HS-27A (cell line): ENCODE measurements around the gene ECHDC3.
"Not testable (repeated sequence)": the region's sequence is repeated elsewhere in the genome, so short reads cannot be mapped to it uniquely, and the experiment has no call there.

ENCODE experiments used
- DNase-seq: peaks from one replicate; pipeline ENCODE4 v3.0.0-alpha.2; 2012; ENCODE audit warnings: low read depth, missing footprints

Gene ECHDC3

GRCh38 chr10:11742009-11742778 is at the start of gene ECHDC3:
TSS of gene ECHDC3 (plus strand) at chr10:11742382. CDS start at chr10:11742577, 195 bp downstream.
- no peak for DNase-seq

GRCh38 chr10:11693376-11693775 is 48.8 kb upstream of the ECHDC3 start:
- no peak for DNase-seq

GRCh38 chr10:11695779-11696178 is 46.4 kb upstream of the ECHDC3 start:
- no peak for DNase-seq

- no peak for DNase-seq
Measured at GRCh38 chr10:11697718-11698527, 44.3 kb upstream of the ECHDC3 start.

GRCh38 chr10:11698691-11699549 is 43.3 kb upstream of the ECHDC3 start:
- DNase-seq: no peak

GRCh38 chr10:11699550-11700097 is 42.6 kb upstream of the ECHDC3 start:
- DNase-seq: no peak

- no peak for DNase-seq
Measured at GRCh38 chr10:11700539-11700938, 41.6 kb upstream of the ECHDC3 start.

GRCh38 chr10:11701451-11702095 is 40.6 kb upstream of the ECHDC3 start:
- no peak for DNase-seq

- no peak for DNase-seq
Measured at GRCh38 chr10:11702264-11702663, 39.9 kb upstream of the ECHDC3 start.

GRCh38 chr10:11704092-11704491 is 38.1 kb upstream of the ECHDC3 start:
- no peak for DNase-seq

- no peak for DNase-seq
Measured at GRCh38 chr10:11705722-11706121, 36.5 kb upstream of the ECHDC3 start.

GRCh38 chr10:11706895-11707567 is 35.2 kb upstream of the ECHDC3 start:
- no peak for DNase-seq

GRCh38 chr10:11707624-11708350 is 34.4 kb upstream of the ECHDC3 start:
- no peak for DNase-seq

GRCh38 chr10:11708801-11709200 is 33.4 kb upstream of the ECHDC3 start:
- DNase-seq: not testable (repeated sequence)

GRCh38 chr10:11712744-11713143 is 29.4 kb upstream of the ECHDC3 start:
- DNase-seq: no peak

GRCh38 chr10:11713186-11713743 is 28.9 kb upstream of the ECHDC3 start:
- no peak for DNase-seq

- DNase-seq: no peak
Measured at GRCh38 chr10:11713963-11714362, 28.2 kb upstream of the ECHDC3 start.

GRCh38 chr10:11714750-11715365 is 27.3 kb upstream of the ECHDC3 start:
- no peak for DNase-seq

GRCh38 chr10:11715815-11716494 is 26.2 kb upstream of the ECHDC3 start:
- no peak for DNase-seq
